HCT116 (cell line): ENCODE data around the gene CA6.

ENCODE experiments used
- CTCF ChIP-seq, 3 experiments: fragments of 200-600 bp in 1 of 3; sonication (generic) in 1 of 3; IDR thresholded peaks in 2 of 3; conservative IDR thresholded peaks in 1 of 3; 2 replicates each; pipeline ENCODE4 v1.5.1; 2012 to 2017; ENCODE audit warnings: low read depth in 2 of 3, low read length in 2 of 3, antibody characterized with exemption in 1 of 3, borderline replicate concordance in 1 of 3, control low read depth in 1 of 3, mild to moderate bottlenecking in 1 of 3, mixed read lengths in 1 of 3, mixed run types in 1 of 3, moderate library complexity in 1 of 3; ENCODE audit not compliant: insufficient read depth in 1 of 3
- EZH2 ChIP-seq: fragments of 200-600 bp; sonication (generic); IDR thresholded peaks from 2 replicates; pipeline ENCODE4 v1.6.1; 2017; ENCODE audit warnings: antibody characterized with exemption, mixed run types
- POLR2A ChIP-seq: IDR thresholded peaks from 2 replicates; pipeline ENCODE4 v1.7.0; 2011; ENCODE audit warnings: borderline replicate concordance; ENCODE audit not compliant: insufficient read depth, insufficient read length; ENCODE audit errors: extremely low read depth
- YY1 ChIP-seq: IDR thresholded peaks from 2 replicates; pipeline ENCODE4 v1.6.1; 2011; ENCODE audit warnings: low read length, low read depth, moderate library complexity, mild to moderate bottlenecking; ENCODE audit not compliant: insufficient replicate concordance; ENCODE audit errors: extremely low read depth
- ZNF274 ChIP-seq: fragments of 200-500 bp; sonication (Bioruptor generic); IDR thresholded peaks from 2 replicates; pipeline ENCODE4 v1.6.1; 2014; ENCODE audit warnings: mild to moderate bottlenecking, low read depth, low read length, inconsistent platforms

- TF ChIP-seq YY1 = peak; percentile 29
- TF ChIP-seq ZNF274 = no peak
- no peak for TF ChIP-seq CTCF (IDR thresholded peaks at IDR 0.05 in 2 of 3, conservative IDR thresholded peaks at IDR 0.05 in 1 of 3; ENCODE audit: borderline replicate concordance in 1 of 3, insufficient read depth in 1 of 3, low read depth in 2 of 3, low read length in 2 of 3)
- no peak for TF ChIP-seq EZH2
- TF ChIP-seq POLR2A = no peak
Observed at GRCh38 chr1:8903908-8904650, 41.6 kb upstream of the CA6 start.
